Measurements from ENCODE around the gene ACSL5. TPM values are rescaled to one million over a fixed set of nuclear protein-coding genes. Genes with fewer than 3 reads are reported as not detected.

The ACSL5 gene
- total and polyA plus RNA-seq, 2 of the 4 experiments (the other 2 are of a cell fraction), result 0.87 to 1.3 TPM

- Histone ChIP-seq H3K14ac (replicated peaks; ENCODE audit: low read depth, low read length) (no peak overlapping the region), H2BK5ac (ENCODE audit: low read depth, low read length, poor library complexity, severe bottlenecking) (no peak overlapping the region), H3K4me2 (ENCODE audit: low read depth, low read length) (no peak overlapping the region), H4K20me1 (ENCODE audit: insufficient read depth, low read length) (no peaks in the 10 kb centered on the region), H3K4me1 (ENCODE audit: control insufficient read depth, insufficient read depth, low read length) (no peaks in the 10 kb centered on the region), H3K79me1 (ENCODE audit: low read depth in 1 of 2, low read length in 2 of 2) (no peaks in the 10 kb centered on the region), H3K27me3 (ENCODE audit: control insufficient read depth, insufficient read depth, low read length) (no peaks in the 10 kb centered on the region), H3K4me3 (ENCODE audit: insufficient read depth, low read depth, low read length) (no peak overlapping the region), H2BK20ac (ENCODE audit: low read depth, low read length) (no peak overlapping the region), H4K91ac (ENCODE audit: insufficient read depth, low read depth, low read length) (no peak overlapping the region), H2BK120ac (ENCODE audit: low read depth, low read length) (no peak overlapping the region), H3K27ac (ENCODE audit: insufficient read depth, low read length) (no peak overlapping the region), H3K18ac (ENCODE audit: low read depth, low read length) (no peak overlapping the region), H4K8ac (ENCODE audit: low read depth in 2 of 2, low read length in 2 of 2) (no peak overlapping the region), H3K4ac (ENCODE audit: low read depth, low read length) (no peak overlapping the region), H3K56ac (ENCODE audit: extremely low read depth, insufficient read depth, low read length) (no peak overlapping the region), H4K5ac (ENCODE audit: low read depth, low read length) (no peak overlapping the region), H3K9me3 (ENCODE audit: control insufficient read depth, insufficient read depth, low read length) (no peaks in the 10 kb centered on the region), H3K9ac (ENCODE audit: low read depth, low read length) (no peak overlapping the region), H3K36me3 (ENCODE audit: control insufficient read depth, insufficient read depth, low read length) (no peaks in the 10 kb centered on the region), H3K23ac (ENCODE audit: low read depth, low read length) (no peak overlapping the region), H2AK5ac (ENCODE audit: low read depth, low read length) (no peak overlapping the region), H2AK9ac (replicated peaks; ENCODE audit: low read depth, low read length, poor library complexity) (no peak overlapping the region), H2AFZ (replicated peaks; ENCODE audit: low read length, poor library complexity) (no peak overlapping the region), H2BK15ac (ENCODE audit: low read depth, low read length) (no peak overlapping the region), H3K9me1 (ENCODE audit: insufficient read depth, low read length) (no peaks in the 10 kb centered on the region)
- POLR2A ChIA-PET (ENCODE audit: unreplicated experiment), result no interaction called here
- intact Hi-C loops (cut with micrococcal nuclease) (no loop called here), dilution Hi-C loops (cut with HindIII; ENCODE audit: low sequenced_read_pairs, unreplicated experiment) (no loop called here), in situ Hi-C loops (cut with MboI; ENCODE audit: low sequenced_read_pairs) (no loop called here)
- WGBS, 2 experiments (ENCODE audit: extremely low coverage in 2 of 2, insufficient read length in 1 of 2), result no CpG with 5 or more reads among the region's 5 CpGs
- no TSS peak for BruUV-seq (replicated peaks)
- TF ChIP-seq MAZ (IDR thresholded peaks at IDR 0.05; ENCODE audit: borderline replicate concordance, low read depth, low read length) (no peak), RFX5 (IDR thresholded peaks at IDR 0.05; ENCODE audit: low read depth, low read length) (no peak), CHD1 (IDR thresholded peaks at IDR 0.05; ENCODE audit: low read depth, low read length) (no peak), FOS (IDR thresholded peaks at IDR 0.05; ENCODE audit: low read depth, low read length) (no peak), NFE2L2 (IDR thresholded peaks at IDR 0.05; ENCODE audit: low read depth, low read length) (no peak), MAFK (IDR thresholded peaks at IDR 0.05; ENCODE audit: low read depth, low read length) (no peak), MXI1 (IDR thresholded peaks at IDR 0.05; ENCODE audit: borderline replicate concordance, low read depth, low read length) (no peak), BHLHE40 (IDR thresholded peaks at IDR 0.05; ENCODE audit: low read depth, low read length) (no peak), POLR2A (IDR thresholded peaks at IDR 0.05; ENCODE audit: low read depth, low read length) (no peak), SMC3 (IDR thresholded peaks at IDR 0.05; ENCODE audit: low read depth, low read length) (no peak), RCOR1 (IDR thresholded peaks at IDR 0.05; ENCODE audit: insufficient replicate concordance, low read length) (no peak), RAD21 (IDR thresholded peaks at IDR 0.05; ENCODE audit: low read length) (no peak), CEBPB (IDR thresholded peaks at IDR 0.05; ENCODE audit: low read depth, low read length) (no peak)
- TF ChIP-seq, protein P1, sequence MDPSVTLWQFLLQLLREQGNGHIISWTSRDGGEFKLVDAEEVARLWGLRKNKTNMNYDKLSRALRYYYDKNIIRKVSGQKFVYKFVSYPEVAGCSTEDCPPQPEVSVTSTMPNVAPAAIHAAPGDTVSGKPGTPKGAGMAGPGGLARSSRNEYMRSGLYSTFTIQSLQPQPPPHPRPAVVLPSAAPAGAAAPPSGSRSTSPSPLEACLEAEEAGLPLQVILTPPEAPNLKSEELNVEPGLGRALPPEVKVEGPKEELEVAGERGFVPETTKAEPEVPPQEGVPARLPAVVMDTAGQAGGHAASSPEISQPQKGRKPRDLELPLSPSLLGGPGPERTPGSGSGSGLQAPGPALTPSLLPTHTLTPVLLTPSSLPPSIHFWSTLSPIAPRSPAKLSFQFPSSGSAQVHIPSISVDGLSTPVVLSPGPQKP (IDR thresholded peaks at IDR 0.05; ENCODE audit: borderline replicate concordance, low read depth, low read length), result no peak
- TF ChIP-seq, protein P2, sequence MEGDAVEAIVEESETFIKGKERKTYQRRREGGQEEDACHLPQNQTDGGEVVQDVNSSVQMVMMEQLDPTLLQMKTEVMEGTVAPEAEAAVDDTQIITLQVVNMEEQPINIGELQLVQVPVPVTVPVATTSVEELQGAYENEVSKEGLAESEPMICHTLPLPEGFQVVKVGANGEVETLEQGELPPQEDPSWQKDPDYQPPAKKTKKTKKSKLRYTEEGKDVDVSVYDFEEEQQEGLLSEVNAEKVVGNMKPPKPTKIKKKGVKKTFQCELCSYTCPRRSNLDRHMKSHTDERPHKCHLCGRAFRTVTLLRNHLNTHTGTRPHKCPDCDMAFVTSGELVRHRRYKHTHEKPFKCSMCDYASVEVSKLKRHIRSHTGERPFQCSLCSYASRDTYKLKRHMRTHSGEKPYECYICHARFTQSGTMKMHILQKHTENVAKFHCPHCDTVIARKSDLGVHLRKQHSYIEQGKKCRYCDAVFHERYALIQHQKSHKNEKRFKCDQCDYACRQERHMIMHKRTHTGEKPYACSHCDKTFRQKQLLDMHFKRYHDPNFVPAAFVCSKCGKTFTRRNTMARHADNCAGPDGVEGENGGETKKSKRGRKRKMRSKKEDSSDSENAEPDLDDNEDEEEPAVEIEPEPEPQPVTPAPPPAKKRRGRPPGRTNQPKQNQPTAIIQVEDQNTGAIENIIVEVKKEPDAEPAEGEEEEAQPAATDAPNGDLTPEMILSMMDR (conservative IDR thresholded peaks at IDR 0.05; ENCODE audit: low read depth, low read length), result no peak
- TF ChIP-seq, protein P3, sequence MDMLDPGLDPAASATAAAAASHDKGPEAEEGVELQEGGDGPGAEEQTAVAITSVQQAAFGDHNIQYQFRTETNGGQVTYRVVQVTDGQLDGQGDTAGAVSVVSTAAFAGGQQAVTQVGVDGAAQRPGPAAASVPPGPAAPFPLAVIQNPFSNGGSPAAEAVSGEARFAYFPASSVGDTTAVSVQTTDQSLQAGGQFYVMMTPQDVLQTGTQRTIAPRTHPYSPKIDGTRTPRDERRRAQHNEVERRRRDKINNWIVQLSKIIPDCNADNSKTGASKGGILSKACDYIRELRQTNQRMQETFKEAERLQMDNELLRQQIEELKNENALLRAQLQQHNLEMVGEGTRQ (IDR thresholded peaks at IDR 0.05; ENCODE audit: low read depth, low read length), result no peak
- ATAC-seq (ENCODE audit: low read depth), result no peak
- DNase-seq, result no peak
- CTCF ChIA-PET, result no interaction called here
These were observed 27.1 kb upstream of the ACSL5 start for GRCh38 chr10:112346774-112347173.

Data from IMR-90 (cell line).